Karpas-422 (cell line): ENCODE measurements around the gene NCKAP5. TPM values are rescaled to one million over a fixed set of nuclear protein-coding genes. Genes with fewer than 3 reads are reported as not detected.

Experiments
- DNase-seq: peaks from one replicate; pipeline ENCODE4 v3.0.0-alpha.2; 2015
- H2AFZ ChIP-seq: fragments of 200-600 bp; sonication (generic); 2 replicates; pipeline ENCODE4 v1.6.1; 2014; ENCODE audit warnings: antibody characterized with exemption, low read length, mixed read lengths
- H3K27ac ChIP-seq: fragments of 200-600 bp; sonication (generic); 2 replicates; pipeline ENCODE4 v1.5.1; 2014; ENCODE audit warnings: mild to moderate bottlenecking, low read length, moderate library complexity
- H3K27me3 ChIP-seq: fragments of 200-600 bp; sonication (generic); 2 replicates; pipeline ENCODE4 v1.6.1; 2014; ENCODE audit warnings: low read length, mixed read lengths
- H3K36me3 ChIP-seq: fragments of 200-600 bp; sonication (generic); 2 replicates; pipeline ENCODE4 v1.6.1; 2014; ENCODE audit warnings: low read length, mixed read lengths; ENCODE audit not compliant: insufficient read depth
- H3K4me1 ChIP-seq: fragments of 200-600 bp; sonication (generic); 2 replicates; pipeline ENCODE4 v1.6.1; 2014; ENCODE audit warnings: mild to moderate bottlenecking, low read length, mixed read lengths
- H3K4me2 ChIP-seq: fragments of 200-600 bp; sonication (generic); 2 replicates; pipeline ENCODE4 v1.6.1; 2014; ENCODE audit warnings: low read length, low read depth, mild to moderate bottlenecking; ENCODE audit not compliant: poor library complexity, severe bottlenecking
- H3K4me3 ChIP-seq: fragments of 200-600 bp; sonication (generic); 2 replicates; pipeline ENCODE4 v1.5.1; 2014; ENCODE audit warnings: mild to moderate bottlenecking, antibody characterized with exemption, low read length, mixed read lengths
- H3K79me2 ChIP-seq: fragments of 200-600 bp; sonication (generic); 2 replicates; pipeline ENCODE4 v1.6.1; 2014; ENCODE audit warnings: mild to moderate bottlenecking, low read length, mixed read lengths
- H3K9ac ChIP-seq: fragments of 200-600 bp; sonication (generic); 2 replicates; pipeline ENCODE4 v1.6.0; 2014; ENCODE audit warnings: low read length
- H3K9me2 ChIP-seq: fragments of 200-600 bp; sonication (generic), shearing (Covaris generic); replicated peaks from 2 replicates; pipeline ENCODE4 v1.6.0; 2014; ENCODE audit warnings: mild to moderate bottlenecking, low read length, moderate library complexity; ENCODE audit not compliant: insufficient read depth
- H3K9me3 ChIP-seq: fragments of 300-700, 200-600 bp; sonication (generic); 2 replicates; pipeline ENCODE4 v1.6.1; 2014; ENCODE audit warnings: low read length, mixed read lengths
- H4K20me1 ChIP-seq: fragments of 200-600 bp; sonication (generic); 2 replicates; pipeline ENCODE4 v1.6.1; 2014; ENCODE audit warnings: mild to moderate bottlenecking, antibody characterized with exemption, low read length, low read depth; ENCODE audit not compliant: insufficient read depth
- total RNA-seq: library from RNA; depleted of rRNA; stranded (reverse); fragments of >200 nt; shearing (Covaris generic); gene quantifications from 2 replicates; pipeline ENCODE4 v1.2.3, GENCODE V29; 2014; ENCODE audit warnings: low replicate concordance

Gene NCKAP5
- total RNA-seq, 1 experiment from 2014 or later, result not detected

DNA sequence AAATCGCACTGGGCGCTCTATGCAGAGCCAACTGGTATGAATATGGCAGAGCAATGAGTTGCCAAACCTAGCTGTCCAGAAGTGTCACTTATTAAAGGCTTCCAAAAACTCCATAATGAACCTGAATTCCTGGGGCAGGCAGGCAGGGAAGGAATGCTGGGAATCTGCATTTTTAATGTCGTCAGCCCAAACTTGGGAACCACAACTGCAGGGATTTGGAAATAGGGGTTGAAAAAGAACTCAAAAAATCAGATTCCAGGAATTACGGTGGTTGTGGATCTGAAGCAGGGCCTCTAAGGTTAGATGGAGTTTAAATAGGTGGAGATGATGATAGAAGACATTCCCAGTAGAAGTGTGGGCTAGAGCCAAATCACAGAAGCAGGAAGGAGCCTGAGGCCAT, 15.0 kb downstream of the NCKAP5 start:
- Histone ChIP-seq H3K36me3 (no peaks in the 10 kb centered on the region), H3K4me2 (no peak overlapping the region), H3K79me2 (no peaks in the 10 kb centered on the region), H3K9me3 (no peaks in the 10 kb centered on the region), H3K4me3 (no peak overlapping the region), H2AFZ (no peak overlapping the region), H3K9me2 (no peaks in the 10 kb centered on the region), H3K27ac (no peak overlapping the region), H3K9ac (no peak overlapping the region), H3K4me1 (no peaks in the 10 kb centered on the region), H3K27me3 (no peaks in the 10 kb centered on the region), H4K20me1 (no peaks in the 10 kb centered on the region)
- no peak for DNase-seq

DNA sequence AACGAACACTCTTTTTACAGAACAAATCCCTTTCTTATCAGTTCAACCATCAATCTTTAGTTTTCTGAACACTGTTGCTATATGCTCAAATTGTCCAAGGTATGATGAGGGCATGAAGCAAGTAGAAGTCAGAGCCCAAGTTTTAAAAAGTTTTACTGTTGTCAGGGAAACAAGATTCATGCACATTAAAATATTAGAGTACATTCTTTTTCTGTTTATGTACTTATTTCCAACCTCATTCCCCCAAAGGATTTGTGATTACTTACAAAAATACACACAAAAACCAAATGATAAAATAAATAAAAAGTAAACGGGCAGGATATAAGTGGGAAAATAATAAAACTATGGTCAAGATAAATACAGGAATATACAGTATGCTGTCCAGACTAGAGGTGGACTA, 15.4 kb downstream of the NCKAP5 start:
- Histone ChIP-seq H3K4me1 (no peaks in the 10 kb centered on the region), H3K4me2 (no peak overlapping the region), H4K20me1 (no peaks in the 10 kb centered on the region), H3K4me3 (no peak overlapping the region), H3K27me3 (no peaks in the 10 kb centered on the region), H3K9ac (no peak overlapping the region), H3K79me2 (no peaks in the 10 kb centered on the region), H3K9me2 (no peaks in the 10 kb centered on the region), H3K36me3 (no peaks in the 10 kb centered on the region), H3K9me3 (no peaks in the 10 kb centered on the region), H3K27ac (no peak overlapping the region), H2AFZ (no peak overlapping the region)
- no peak for DNase-seq

DNA sequence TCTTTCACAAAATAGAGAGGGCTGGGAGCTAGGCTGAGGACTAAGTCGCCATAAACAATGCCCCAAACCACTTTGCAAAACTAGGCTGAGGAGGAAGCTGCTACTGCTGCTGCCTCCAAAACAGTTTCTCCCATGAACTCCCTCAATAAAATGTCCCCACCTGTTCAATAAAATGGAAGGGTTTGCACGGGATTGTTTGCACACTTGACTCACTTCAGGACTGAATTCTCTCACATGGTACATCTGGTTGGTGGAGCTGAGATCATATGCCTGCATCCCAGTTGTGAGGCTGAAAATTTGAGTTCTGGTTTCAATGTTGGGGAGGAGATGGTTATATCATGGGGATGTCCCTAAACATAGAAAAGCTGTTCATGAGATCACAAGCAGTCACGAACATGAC, 26.5 kb downstream of the NCKAP5 start:
- H3K36me3 ChIP-seq, result no peaks in the 10 kb centered on the region
- H3K4me3 ChIP-seq, result no peak overlapping the region
- DNase-seq, result no peak
- no peaks in the 10 kb centered on the region for H3K27me3 ChIP-seq
- H3K27ac ChIP-seq, result no peak overlapping the region
- no peaks in the 10 kb centered on the region for H3K9me2 ChIP-seq
- H3K4me1 ChIP-seq, result no peaks in the 10 kb centered on the region
- H3K4me2 ChIP-seq, result no peak overlapping the region
- H3K79me2 ChIP-seq, result no peaks in the 10 kb centered on the region
- no peaks in the 10 kb centered on the region for H4K20me1 ChIP-seq
- H2AFZ ChIP-seq, result no peak overlapping the region
- no peaks in the 10 kb centered on the region for H3K9me3 ChIP-seq
- no peak overlapping the region for H3K9ac ChIP-seq

DNA sequence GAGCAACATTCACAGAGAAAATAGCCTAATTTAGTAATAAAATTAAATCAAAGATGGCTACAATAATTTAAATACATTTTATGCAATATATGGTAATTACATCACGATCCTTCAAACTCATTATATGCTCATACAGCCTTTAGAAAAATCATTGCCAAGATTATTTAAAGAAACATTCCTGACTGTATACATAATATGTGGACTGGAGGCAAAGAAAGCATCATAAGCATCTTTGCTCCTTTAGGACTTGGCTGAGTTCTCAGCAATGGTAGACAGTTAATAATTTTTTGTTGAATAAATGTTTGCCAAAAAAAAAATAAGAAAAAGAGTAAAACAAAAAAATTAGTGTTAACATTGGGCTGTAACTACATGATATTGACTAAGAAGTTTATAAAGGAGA, 26.9 kb downstream of the NCKAP5 start:
- Histone ChIP-seq H3K79me2 (no peaks in the 10 kb centered on the region), H3K9ac (no peak overlapping the region), H2AFZ (no peak overlapping the region), H3K4me2 (no peak overlapping the region), H3K4me1 (no peaks in the 10 kb centered on the region), H3K4me3 (no peak overlapping the region), H4K20me1 (no peaks in the 10 kb centered on the region), H3K36me3 (no peaks in the 10 kb centered on the region), H3K27ac (no peak overlapping the region), H3K27me3 (no peaks in the 10 kb centered on the region), H3K9me3 (no peaks in the 10 kb centered on the region), H3K9me2 (no peaks in the 10 kb centered on the region)
- no peak for DNase-seq

DNA sequence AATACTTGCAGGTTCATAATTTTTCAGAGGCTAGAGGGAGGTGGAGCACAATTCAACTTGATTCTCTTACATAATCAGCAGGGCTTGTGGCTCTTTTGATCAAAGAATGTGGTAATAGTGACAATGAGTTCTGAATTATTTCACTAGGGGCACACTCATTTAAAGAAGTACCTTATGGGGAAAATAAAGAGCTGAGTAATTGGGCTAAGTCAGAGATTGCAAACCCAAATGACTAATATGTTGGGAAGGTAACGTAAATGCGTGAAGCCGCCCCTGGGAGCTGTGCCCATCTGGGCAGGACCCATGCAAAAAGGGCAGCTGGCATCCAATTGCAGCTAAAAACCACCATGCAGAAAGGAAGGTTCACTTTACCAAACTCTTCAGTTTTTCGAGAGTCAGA, 35.3 kb downstream of the NCKAP5 start:
- Histone ChIP-seq H3K4me2 (no peak overlapping the region), H3K9me3 (no peaks in the 10 kb centered on the region), H3K36me3 (no peaks in the 10 kb centered on the region), H3K9ac (no peak overlapping the region), H2AFZ (no peak overlapping the region), H3K4me3 (no peak overlapping the region), H3K9me2 (no peaks in the 10 kb centered on the region), H3K27me3 (no peaks in the 10 kb centered on the region), H3K27ac (no peak overlapping the region), H3K4me1 (no peaks in the 10 kb centered on the region), H4K20me1 (no peaks in the 10 kb centered on the region), H3K79me2 (no peaks in the 10 kb centered on the region)
- no peak for DNase-seq

DNA sequence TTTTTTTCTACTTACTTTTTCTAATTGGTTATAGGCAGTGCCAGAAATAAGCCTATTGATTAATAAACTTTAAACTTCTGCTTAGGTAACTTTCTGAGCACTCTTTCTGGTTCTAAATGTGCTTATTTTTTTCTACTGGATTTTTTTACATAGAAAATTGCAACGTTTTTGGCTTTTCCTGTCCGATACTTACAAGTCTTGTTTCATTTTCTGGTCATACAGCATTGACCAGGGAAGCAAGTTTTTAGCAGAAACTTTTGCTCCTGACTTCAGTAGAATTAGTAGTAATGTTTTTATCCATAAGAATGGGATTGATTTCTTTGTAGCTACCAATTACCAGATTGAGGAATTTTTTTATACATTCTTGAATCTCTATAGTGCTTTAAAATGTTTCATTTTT, 36.9 kb downstream of the NCKAP5 start:
- H4K20me1 ChIP-seq, result no peaks in the 10 kb centered on the region
- no peaks in the 10 kb centered on the region for H3K4me1 ChIP-seq
- no peaks in the 10 kb centered on the region for H3K27me3 ChIP-seq
- H3K4me2 ChIP-seq, result no peak overlapping the region
- no peak overlapping the region for H3K4me3 ChIP-seq
- H2AFZ ChIP-seq, result no peak overlapping the region
- H3K27ac ChIP-seq, result no peak overlapping the region
- DNase-seq, result no peak
- H3K9me3 ChIP-seq, result no peaks in the 10 kb centered on the region
- H3K79me2 ChIP-seq, result no peaks in the 10 kb centered on the region
- H3K9me2 ChIP-seq, result no peaks in the 10 kb centered on the region
- H3K36me3 ChIP-seq, result no peaks in the 10 kb centered on the region
- no peak overlapping the region for H3K9ac ChIP-seq

DNA sequence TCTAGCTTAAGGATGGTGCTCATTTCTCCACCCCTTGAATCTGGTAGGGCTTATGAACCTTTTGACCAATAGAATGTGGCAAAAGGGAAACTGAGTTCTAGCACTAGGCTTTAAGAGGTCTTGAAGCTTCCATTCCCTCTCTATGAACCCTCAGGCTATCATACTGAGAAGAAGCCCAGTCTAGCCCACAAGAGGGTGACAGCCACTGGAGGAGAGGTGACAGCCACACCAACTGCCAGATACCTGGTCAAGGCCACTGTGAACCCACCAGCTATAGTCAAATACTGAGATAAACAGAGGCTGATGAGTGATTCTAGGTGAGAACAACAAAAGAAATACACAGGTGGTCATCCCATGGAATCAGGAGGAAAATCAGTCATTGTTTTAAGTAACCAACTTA, 37.6 kb downstream of the NCKAP5 start:
- H3K4me3 ChIP-seq, result no peak overlapping the region
- H3K4me2 ChIP-seq, result no peak overlapping the region
- no peak overlapping the region for H2AFZ ChIP-seq
- H3K79me2 ChIP-seq, result no peaks in the 10 kb centered on the region
- no peaks in the 10 kb centered on the region for H4K20me1 ChIP-seq
- H3K9ac ChIP-seq, result no peak overlapping the region
- DNase-seq, result no peak
- H3K9me2 ChIP-seq, result no peaks in the 10 kb centered on the region
- no peaks in the 10 kb centered on the region for H3K27me3 ChIP-seq
- no peak overlapping the region for H3K27ac ChIP-seq
- no peaks in the 10 kb centered on the region for H3K9me3 ChIP-seq
- H3K36me3 ChIP-seq, result no peaks in the 10 kb centered on the region
- H3K4me1 ChIP-seq, result no peaks in the 10 kb centered on the region

DNA sequence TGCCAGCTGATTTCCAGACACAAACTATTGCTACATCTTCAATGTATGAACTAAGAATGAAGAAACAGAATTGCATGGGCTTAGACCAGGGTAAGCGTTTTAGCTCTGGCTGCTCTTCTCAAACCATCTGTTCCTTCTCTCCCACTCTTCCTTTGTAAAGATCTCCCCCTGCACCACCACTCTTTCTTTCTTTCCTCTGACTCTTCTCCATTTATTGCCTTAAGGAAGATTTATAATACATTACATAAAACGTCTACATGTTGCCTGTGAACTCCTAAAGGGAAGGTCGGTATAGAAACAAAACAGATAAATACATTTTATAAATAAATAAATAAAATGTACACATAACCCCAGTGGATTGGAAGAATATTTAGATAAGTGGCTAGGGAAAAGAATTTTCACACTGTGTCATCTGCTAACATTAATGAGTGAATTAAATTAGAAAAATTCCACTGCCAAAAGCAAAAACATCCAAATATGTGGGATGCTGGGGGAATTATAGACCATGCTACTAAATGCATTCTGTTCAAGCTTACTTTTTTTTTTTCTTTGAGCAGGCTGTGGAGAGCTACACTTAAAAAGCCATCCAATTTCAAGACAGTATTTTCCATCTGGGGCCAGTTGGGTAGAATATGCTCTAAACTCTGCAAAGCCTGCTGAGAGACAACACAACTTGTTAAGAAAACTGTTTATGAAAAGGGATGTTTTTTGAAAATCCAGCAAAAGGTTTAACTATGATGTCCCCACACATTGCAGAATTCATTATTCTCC, 41.5 kb downstream of the NCKAP5 start:
- Histone ChIP-seq H3K4me1 (no peaks in the 10 kb centered on the region), H3K4me2 (no peak overlapping the region), H3K27me3 (no peaks in the 10 kb centered on the region), H3K4me3 (no peak overlapping the region), H3K79me2 (no peaks in the 10 kb centered on the region), H3K27ac (no peak overlapping the region), H3K36me3 (no peaks in the 10 kb centered on the region), H2AFZ (no peak overlapping the region), H4K20me1 (no peaks in the 10 kb centered on the region), H3K9me3 (no peaks in the 10 kb centered on the region), H3K9me2 (no peaks in the 10 kb centered on the region), H3K9ac (no peak overlapping the region)
- DNase-seq, result no peak
